ENCODE measurements around the gene ULK4. TPM values are rescaled to one million over a fixed set of nuclear protein-coding genes. Genes with fewer than 3 reads are reported as not detected.

ULK4 gene
- total and polyA plus RNA-seq, 2 of the 4 experiments (the other 2 are of a cell fraction), result 2.7 to 5.0 TPM

- no peak for DNase-seq
- no peak overlapping the region for H3K9ac ChIP-seq (ENCODE audit: low read depth, low read length)
- no peaks in the 10 kb centered on the region for H4K20me1 ChIP-seq (ENCODE audit: insufficient read depth, low read length)
- no peak overlapping the region for H3K4me3 ChIP-seq (ENCODE audit: insufficient read depth, low read depth, low read length)
- ATAC-seq (ENCODE audit: low read depth), result no peak
- no peak overlapping the region for H3K4ac ChIP-seq (ENCODE audit: low read depth, low read length)
- TF ChIP-seq RAD21 (IDR thresholded peaks at IDR 0.05; ENCODE audit: low read length) (no peak), BHLHE40 (IDR thresholded peaks at IDR 0.05; ENCODE audit: low read depth, low read length) (no peak)
- no peaks in the 10 kb centered on the region for H3K9me1 ChIP-seq (ENCODE audit: insufficient read depth, low read length)
- H3K56ac ChIP-seq (ENCODE audit: extremely low read depth, insufficient read depth, low read length), result no peak overlapping the region
- dilution Hi-C loops (cut with HindIII; ENCODE audit: low sequenced_read_pairs, unreplicated experiment), result no loop called here
- CTCF ChIA-PET, result no interaction called here
- H2BK15ac ChIP-seq (ENCODE audit: low read depth, low read length), result no peak overlapping the region
- no peak overlapping the region for H3K27ac ChIP-seq (ENCODE audit: insufficient read depth, low read length)
- no peaks in the 10 kb centered on the region for H3K4me1 ChIP-seq (ENCODE audit: control insufficient read depth, insufficient read depth, low read length)
- no peak overlapping the region for H2AK5ac ChIP-seq (ENCODE audit: low read depth, low read length)
- H3K14ac ChIP-seq (replicated peaks; ENCODE audit: low read depth, low read length), result no peak overlapping the region
- no CpG with 5 or more reads among the region's 2 CpGs for WGBS, 2 experiments (ENCODE audit: extremely low coverage in 2 of 2, insufficient read length in 1 of 2)
- H2AK9ac ChIP-seq (replicated peaks; ENCODE audit: low read depth, low read length, poor library complexity), result no peak overlapping the region
- H3K36me3 ChIP-seq (ENCODE audit: control insufficient read depth, insufficient read depth, low read length), result no peaks in the 10 kb centered on the region
- no peaks in the 10 kb centered on the region for H3K79me1 ChIP-seq (ENCODE audit: low read depth in 1 of 2, low read length in 2 of 2)
- no peak overlapping the region for H2BK5ac ChIP-seq (ENCODE audit: low read depth, low read length, poor library complexity, severe bottlenecking)
- no peak overlapping the region for H3K18ac ChIP-seq (ENCODE audit: low read depth, low read length)
- no peaks in the 10 kb centered on the region for H3K27me3 ChIP-seq (ENCODE audit: control insufficient read depth, insufficient read depth, low read length)
- intact Hi-C loops (cut with micrococcal nuclease), result no loop called here
- no peaks in the 10 kb centered on the region for H3K9me3 ChIP-seq (ENCODE audit: control insufficient read depth, insufficient read depth, low read length)
- H2AFZ ChIP-seq (replicated peaks; ENCODE audit: low read length, poor library complexity), result no peak overlapping the region
- no peak overlapping the region for H4K8ac ChIP-seq (ENCODE audit: low read depth in 2 of 2, low read length in 2 of 2)
- no peak overlapping the region for H3K23ac ChIP-seq (ENCODE audit: low read depth, low read length)
- in situ Hi-C loops (cut with MboI; ENCODE audit: low sequenced_read_pairs), result no loop called here
- H4K5ac ChIP-seq (ENCODE audit: low read depth, low read length), result no peak overlapping the region
- BruUV-seq (replicated peaks), result no TSS peak
- no peak overlapping the region for H3K4me2 ChIP-seq (ENCODE audit: low read depth, low read length)
- H4K91ac ChIP-seq (ENCODE audit: insufficient read depth, low read depth, low read length), result no peak overlapping the region
- H2BK20ac ChIP-seq (ENCODE audit: low read depth, low read length), result no peak overlapping the region
- no peak overlapping the region for H2BK120ac ChIP-seq (ENCODE audit: low read depth, low read length)
- POLR2A ChIA-PET (ENCODE audit: unreplicated experiment), result no interaction called here
Observed at GRCh38 chr3:41769106-41769505, 192.8 kb downstream of the ULK4 start.
